GM21390 (cell line): ENCODE measurements around the gene ZNF496.
"Not testable (repeated sequence)": the region's sequence is repeated elsewhere in the genome, so short reads cannot be mapped to it uniquely, and the experiment has no call there.

ENCODE experiments used
- ATAC-seq: cut with Tn5 transposase; IDR thresholded peaks from one replicate; pipeline ENCODE4 v1.9.1; 2021; ENCODE audit not compliant: unreplicated experiment

Gene ZNF496

GRCh38 chr1:247360116-247360898 is 28.6 kb upstream of the ZNF496 start:
- ATAC-seq: no peak

DNA sequence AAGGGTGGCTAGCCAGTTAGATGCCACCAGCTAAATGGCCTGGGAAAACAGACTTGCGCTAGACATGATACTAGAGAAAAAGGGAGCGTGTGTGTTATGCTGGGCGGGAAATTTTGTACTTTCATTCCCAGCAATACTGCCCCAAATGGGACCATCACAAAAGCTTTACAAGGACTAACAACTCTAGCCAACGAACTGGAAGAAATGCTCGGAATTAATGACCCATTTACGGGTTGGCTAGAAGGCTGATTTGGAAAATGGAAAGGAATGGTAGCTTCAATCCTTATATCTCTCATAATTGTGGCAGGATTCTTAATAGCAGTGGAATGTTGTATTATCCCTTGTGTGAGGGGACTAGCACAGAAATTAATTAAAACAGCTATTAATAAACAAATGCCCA is 27.9 kb upstream of the ZNF496 start:
- ATAC-seq: no peak

DNA sequence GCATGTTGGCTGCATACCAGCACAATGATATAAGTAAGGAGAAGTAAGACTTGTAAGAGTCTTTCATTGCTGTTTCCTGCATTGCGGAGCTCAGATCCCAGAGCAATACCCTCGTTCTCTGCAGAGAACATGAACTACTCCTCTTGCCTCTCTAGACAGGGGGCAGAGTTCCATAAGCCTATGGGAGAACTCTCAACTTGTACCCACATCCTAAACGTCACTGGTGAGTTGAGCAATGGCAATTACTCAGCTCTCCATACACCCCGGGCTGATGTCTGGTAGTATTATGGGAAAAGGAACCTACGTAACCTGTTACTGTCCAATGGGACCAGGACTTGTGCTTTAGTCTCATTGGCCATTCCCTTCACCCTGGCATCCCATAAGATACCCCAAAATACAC is 27.3 kb upstream of the ZNF496 start:
- ATAC-seq: no peak

GRCh38 chr1:247357781-247358211 is 26.1 kb upstream of the ZNF496 start:
- peak; percentile 90 for ATAC-seq

- ATAC-seq: no peak
These were observed 25.5 kb upstream of the ZNF496 start for GRCh38 chr1:247357052-247357780.

- ATAC-seq: not testable (repeated sequence)
These were observed 23.5 kb upstream of the ZNF496 start for GRCh38 chr1:247355160-247355559.

DNA sequence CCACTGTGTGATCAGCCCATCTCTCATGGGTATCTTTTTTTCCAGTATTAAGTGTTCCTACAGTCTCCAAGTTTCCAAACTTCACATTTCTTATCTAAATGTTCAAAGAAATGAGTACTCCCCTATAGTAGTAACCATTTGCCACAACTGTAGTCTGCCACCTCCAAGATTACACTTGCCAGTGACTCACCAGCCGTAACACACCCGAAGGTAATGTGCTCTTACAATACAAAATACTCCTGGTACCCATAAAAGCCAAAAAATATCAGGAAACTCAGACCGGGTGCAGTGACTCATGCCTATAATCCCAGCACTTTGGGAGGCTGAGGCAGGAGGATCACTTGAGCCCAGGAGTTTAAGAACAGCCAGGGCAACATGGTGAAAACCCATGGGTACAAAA is 20.5 kb upstream of the ZNF496 start:
- ATAC-seq: no peak

- ATAC-seq: no peak
These were observed 18.9 kb upstream of the ZNF496 start for GRCh38 chr1:247350587-247350986.

DNA sequence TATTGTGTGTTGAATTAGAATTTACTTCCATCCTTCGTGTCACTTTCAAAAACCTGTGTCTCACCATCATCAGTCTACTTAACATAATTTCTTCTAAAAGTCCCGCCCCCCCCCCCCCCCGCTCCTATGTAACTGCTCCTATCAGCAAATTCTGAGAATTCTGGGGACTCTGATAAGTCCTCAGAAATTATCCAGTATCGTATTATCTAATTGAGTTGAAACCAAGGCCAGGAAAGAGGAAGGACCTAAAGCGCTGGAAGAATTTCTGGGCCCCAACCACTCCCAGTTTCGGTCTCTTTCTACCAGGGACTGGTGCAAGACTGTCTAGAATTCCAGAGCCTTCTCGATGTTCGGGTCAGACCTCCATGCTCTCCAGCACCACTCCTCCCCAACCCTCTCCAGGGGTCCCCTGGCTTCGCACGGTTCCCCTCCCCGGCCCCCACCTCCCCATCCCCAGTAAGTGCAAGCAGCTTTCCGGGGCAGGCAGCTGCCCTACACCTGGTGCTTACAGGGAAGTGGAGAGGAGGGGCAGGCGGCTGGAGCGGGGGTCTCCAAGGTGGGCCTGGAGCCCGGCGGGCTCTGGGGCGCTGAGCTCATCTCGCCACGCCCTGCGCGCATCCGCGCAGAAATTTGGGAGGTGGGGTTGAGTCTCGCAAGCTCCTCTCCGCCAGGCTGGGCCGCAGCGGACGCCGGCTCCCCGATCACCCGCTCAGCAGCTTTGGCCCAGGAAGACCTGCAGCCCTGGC is 16.0 kb upstream of the ZNF496 start:
- no peak for ATAC-seq

- ATAC-seq: no peak
These were observed 14.2 kb upstream of the ZNF496 start for GRCh38 chr1:247345881-247346280.

- no peak for ATAC-seq
These were observed 12.1 kb upstream of the ZNF496 start for GRCh38 chr1:247343801-247344200.

- no peak for ATAC-seq
These were observed 7.1 kb upstream of the ZNF496 start for GRCh38 chr1:247338723-247339275.

GRCh38 chr1:247337961-247338360 is 6.3 kb upstream of the ZNF496 start:
- no peak for ATAC-seq

GRCh38 chr1:247337250-247337746 is 5.6 kb upstream of the ZNF496 start:
- ATAC-seq: no peak

GRCh38 chr1:247336390-247336789 is 4.7 kb upstream of the ZNF496 start:
- no peak for ATAC-seq

DNA sequence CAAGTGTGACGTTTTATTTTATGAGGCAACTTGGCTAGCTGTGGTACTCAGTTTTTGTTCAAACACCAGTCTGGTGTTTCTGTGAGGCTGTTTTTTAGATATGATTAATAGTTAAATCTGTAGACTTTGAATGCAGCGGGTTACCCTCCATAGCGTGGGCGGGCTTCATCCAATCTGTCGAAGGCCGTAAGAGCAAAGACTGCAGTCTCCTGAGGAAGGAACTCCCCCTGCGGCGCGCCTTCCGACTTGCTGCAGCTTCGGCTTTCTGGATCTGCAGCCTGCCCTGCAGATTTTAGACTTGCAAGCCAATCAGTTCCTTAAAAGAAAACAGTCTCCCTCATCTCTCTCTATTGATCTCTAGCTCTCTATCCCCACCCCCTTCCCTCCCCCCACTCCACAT is 4.2 kb upstream of the ZNF496 start:
- ATAC-seq: no peak

GRCh38 chr1:247334378-247335133 is 2.9 kb upstream of the ZNF496 start:
- no peak for ATAC-seq

DNA sequence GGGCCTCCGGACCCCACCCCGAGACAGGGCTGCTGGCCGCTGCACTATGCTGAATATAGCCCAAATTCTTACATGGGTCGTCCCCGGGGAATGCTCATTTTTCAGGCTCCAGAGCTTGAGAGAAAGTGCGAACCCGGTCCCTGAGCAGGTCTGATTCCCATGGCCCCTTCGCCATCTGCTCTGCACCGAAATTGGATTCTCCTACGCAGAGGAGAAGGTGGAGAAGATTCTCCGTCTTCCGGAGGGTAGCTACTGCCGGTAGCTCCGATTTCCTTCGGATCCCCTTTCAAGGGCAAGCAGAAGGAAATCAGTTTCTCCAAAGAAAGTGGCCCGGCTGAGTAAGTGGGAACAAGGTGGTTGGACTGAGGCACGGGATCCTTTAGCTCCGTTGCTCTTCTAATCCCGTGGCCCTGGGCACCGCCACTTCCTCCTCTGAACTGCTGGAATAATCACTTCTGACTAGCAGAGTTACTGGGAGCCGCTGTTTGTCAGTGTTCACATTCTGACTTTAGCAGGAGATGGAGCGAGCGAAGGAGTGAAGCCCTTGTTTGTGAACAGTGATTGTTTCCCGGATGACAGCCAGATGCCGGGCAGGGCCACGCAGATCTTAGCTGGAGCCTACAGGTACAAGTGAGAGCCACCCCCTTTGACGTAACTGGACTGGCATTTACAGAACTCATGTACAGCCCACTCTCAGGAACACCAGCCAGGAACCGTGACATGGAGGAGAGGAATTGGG is 1.1 kb upstream of the ZNF496 start:
- ATAC-seq: no peak

GRCh38 chr1:247332215-247332622 is 552 bp upstream of the ZNF496 start:
- ATAC-seq: peak; percentile 37

- ATAC-seq: peak; percentile 66
These were observed 519 bp downstream of the ZNF496 start for GRCh38 chr1:247331172-247331524.
